ENCODE data around the gene ZNF664.

The ZNF664 gene

DNA sequence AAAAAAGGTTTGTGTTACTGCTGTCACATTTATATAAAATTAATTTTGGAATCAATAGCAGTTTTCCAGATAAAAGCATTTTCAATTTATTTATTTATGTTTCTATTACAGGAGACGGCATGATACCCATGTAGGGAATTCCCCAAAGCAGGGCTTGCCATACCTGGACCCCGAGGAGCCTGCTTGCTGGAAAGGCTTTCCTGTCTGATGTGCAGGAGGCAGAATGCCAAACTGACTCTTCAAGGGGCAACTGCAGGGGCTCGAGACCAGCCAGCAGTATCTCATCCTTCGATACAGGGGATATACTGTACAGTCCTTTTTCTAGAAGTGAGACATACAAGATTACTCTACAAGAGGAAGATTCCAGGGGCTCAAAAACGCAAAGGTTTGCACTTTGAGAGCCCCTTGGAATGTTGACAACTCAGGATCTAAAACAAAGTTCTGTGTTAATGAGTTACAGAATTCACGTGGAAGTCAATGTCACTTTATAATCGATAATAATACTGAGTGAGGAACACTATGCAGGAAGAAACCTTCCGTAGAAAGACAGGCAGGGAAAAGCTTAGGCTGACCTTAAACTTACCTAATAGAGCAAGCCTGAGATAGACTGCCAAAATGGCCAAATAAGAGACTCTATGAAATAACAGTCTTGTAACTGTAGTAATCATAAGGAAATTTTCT, 38.6 kb downstream of the ZNF664 start:
- no peak for DNase-seq

DNA sequence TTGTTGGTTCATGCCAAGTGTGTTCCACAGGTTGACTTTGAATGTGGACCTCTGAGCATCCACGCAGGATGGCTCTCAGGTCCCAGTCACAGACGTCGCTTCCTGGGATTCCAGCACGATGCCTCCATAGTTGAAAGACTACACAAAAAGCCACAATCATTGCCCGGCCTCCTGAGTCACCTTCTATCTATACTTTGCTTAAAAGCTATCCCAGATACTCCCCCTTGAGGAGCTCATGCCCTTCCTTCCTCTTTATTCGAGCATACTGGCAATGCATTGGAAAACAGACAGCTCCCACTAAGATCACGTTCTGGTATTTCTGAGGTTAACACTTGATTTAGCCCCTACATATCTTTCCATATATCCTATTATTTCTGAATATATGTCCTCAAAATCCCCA, 40.1 kb downstream of the ZNF664 start:
- DNase-seq = no peak

DNA sequence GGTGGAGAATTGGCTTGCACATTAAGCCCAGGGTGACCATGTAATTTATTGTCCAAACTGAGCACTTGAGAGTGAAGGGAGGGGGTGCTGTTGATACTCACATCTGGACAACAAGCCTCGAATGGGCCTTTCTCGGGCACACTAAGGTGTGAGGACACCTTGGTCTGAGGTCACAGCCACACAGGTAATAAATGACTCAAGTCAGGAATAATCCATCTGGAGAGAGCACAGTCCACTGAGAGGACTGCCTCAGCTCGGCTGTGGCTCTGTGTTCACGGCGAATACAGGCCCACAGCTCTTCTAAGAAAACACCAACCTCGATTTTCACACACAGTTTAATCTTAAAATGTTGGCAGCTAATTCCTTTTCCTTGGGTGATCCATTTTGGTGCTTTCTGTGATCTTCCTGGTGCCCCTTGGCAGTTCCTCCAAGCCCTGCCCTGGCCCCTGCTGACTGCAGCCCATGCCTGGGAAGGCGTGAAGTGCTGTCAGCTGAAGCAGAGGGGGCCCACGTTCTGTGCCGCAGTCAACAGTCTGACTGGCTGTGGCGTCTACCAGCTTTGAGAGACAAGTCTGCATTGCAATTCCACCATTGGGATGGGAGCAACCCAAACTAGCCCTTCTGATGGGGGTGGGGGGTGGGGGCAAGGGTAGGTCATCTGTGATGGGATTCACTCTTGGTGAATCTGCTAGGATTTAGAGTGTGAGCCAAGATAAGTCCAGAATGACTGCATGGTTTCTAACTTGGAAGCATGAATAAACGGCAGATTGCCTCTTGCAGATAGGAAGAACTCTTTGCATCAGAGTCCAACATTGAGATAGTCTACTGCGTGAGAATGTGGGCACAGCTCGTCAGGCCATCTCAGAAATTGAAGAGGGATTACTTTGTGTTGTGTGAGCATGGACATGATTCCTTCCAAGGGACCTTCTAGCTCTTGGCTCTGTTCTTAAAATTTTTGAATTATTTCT, 42.8 kb downstream of the ZNF664 start:
- DNase-seq = no peak

DNA sequence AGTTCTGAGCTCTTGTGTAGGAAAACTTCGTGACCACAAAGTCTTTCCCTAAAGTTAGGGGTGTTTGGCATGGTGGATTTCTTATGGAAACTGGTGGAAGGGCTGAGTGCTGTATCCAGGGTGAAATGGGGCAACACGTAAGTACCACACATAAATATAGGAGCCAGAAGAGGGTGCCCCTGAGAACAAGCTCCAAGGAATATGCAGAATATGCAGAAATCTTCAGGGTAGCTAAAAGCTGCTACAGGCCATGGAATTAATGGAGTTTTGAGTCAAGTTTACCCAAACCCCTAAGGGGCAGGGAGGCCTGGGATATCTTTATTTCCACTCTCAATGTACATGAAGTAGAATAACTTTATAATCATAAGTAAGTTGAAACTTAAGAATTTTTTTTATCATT, 44.0 kb downstream of the ZNF664 start:
- no peak for DNase-seq

DNA sequence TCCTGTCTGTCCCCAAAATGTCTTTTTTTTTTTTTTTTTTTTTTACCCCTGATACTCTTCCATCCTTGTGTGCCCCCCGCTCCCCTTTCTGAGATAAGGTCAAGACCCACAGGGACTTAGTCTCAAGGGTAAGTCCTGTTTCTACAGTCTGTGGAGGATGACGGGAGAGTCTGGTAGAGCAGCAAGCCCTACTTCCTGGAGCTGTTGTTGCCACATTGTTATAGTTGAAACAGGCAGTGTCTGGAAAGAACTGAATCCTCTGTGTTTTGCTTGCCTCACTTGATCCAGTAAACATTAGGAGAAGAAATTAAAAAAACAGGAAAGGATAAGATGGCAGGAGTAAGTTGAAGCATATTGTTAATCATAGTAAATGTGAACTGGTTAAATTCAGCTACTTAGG, 45.5 kb downstream of the ZNF664 start:
- no peak for DNase-seq

DNA sequence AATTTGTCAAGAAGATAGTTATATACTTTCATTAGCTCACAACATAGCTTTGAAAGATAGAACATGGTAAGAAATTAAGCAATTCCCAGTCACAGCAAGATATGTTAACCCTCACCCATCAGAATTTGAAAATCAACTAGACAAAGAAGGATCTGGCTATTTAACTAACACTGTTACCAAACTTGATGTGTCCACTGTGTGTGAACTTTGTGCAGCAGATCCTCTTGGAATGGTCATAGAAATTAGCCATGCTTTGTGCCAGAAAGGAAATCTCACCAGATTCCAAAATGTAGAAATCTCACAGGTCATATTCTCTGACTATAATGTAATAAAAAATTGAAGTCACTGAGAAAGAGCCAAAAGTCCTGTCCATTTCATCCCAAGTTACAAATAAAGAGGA, 46.1 kb downstream of the ZNF664 start:
- DNase-seq = no peak

DNA sequence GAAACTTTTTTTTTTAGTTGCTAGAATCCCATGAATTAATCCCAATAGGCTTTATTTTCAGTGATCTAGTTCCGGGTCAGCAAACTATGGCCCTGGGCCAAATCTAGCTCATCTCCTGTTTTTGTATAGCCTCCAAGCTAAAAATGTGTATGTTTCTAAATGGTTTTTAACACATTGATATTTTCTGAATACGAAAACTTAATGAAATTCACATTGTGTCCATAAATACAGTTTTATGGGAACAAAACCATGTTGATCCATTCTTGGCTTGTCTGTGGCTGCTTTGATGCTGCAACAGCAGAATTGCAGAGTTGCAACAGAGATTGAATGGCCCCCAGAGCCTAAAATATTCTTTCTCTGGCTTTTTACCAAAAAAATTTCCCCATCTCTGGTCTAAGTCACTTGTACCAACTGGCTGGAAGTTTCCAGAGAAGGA, 47.5 kb downstream of the ZNF664 start:
- DNase-seq = no peak

DNA sequence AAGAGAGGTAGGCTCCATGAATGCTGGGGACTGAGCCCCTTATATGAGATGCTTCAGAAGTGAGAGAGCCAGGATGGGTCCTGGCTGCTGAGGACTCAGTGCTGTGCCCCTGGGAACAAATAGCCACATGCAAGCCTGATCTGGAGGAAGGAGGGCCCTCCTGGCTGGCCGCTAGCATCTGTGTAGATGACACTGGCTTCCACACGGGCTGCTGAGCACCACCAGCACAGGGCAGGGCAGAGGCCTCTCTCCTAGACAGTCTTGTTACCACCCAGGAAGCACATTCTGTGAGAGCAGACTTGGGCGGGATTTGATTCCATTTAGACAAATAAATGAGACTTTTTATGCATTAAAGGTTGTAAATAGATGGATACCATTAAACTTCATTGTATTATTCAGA, 48.0 kb downstream of the ZNF664 start:
- peak; percentile 28 for DNase-seq

DNA sequence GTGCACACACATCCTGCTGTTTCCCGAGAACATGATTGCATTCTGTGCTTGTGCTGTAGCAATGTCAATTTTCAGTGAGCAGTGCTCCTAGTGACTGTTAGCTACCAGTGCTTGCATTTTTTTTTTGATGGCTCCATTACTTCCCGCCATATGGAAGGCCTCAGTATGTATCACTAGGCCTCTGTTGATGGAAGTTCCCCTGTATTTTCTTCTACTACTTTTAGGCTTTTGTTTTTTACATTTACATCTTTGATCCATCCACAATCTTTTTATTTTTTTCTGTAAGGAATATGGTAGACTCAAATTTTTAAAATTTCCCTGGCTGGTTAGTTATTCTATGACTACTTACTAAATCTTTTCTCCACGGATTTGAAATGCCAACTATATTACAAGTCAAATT, 49.1 kb downstream of the ZNF664 start:
- DNase-seq = no peak

DNA sequence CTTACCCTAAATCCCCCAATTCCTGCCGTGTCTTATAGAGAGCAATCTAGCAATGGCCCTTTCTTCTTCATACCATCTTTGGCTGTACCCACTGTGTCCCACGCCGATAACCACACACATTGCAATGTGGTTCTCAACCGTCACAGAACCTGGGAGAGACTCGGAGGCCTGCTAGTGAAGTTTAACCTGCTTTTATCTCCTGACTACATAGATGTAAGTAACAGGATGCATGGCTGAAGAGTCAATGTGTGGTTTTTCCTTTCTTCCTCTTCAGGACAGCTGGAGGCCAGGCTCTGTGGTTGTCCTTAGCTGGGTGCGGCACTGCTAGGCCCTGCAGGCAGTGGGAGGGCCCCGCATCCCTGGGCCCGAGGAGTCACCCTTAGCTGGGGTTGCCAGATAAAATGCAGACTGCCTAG, 51.3 kb downstream of the ZNF664 start:
- DNase-seq = no peak

DNA sequence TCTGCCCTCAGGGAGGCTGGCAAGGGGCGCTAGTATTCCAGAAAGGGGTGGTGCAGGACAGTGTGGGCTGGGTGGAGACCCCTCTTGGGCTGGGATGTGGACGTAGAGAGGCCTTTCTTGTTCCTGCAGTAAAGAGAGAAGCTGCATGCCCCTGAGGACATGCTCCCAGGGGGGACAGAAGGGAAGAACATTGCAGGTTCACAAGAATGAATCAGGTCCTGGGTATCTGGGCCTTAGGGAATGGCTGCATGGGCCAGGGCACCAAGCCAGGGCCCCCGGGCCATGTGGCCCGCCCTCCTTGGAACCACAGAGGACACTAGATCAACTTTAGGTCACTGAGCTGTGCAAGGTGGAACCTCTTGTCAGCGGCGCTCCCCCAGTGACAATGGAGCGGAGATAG, 51.8 kb downstream of the ZNF664 start:
- no peak for DNase-seq

DNA sequence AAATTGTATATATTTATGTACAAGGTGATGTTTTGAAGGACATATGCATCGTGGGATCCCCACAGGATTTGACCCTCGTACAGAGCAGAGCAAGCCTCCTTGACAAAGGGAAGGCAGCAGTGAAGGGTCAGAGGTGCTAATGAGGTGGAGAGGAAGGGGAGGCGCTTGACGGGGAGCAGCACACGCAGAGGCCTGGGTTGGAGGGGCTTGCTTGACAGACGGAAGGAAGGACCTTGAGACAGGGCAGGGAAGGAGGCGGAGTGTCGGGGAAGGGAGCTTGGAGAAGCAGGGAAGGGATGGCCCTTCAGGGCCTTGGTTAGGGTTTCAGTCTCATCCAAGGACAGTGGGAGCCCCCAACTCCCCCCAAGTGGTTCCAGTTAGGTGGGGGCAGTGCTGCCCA, 52.6 kb downstream of the ZNF664 start:
- DNase-seq = no peak

DNA sequence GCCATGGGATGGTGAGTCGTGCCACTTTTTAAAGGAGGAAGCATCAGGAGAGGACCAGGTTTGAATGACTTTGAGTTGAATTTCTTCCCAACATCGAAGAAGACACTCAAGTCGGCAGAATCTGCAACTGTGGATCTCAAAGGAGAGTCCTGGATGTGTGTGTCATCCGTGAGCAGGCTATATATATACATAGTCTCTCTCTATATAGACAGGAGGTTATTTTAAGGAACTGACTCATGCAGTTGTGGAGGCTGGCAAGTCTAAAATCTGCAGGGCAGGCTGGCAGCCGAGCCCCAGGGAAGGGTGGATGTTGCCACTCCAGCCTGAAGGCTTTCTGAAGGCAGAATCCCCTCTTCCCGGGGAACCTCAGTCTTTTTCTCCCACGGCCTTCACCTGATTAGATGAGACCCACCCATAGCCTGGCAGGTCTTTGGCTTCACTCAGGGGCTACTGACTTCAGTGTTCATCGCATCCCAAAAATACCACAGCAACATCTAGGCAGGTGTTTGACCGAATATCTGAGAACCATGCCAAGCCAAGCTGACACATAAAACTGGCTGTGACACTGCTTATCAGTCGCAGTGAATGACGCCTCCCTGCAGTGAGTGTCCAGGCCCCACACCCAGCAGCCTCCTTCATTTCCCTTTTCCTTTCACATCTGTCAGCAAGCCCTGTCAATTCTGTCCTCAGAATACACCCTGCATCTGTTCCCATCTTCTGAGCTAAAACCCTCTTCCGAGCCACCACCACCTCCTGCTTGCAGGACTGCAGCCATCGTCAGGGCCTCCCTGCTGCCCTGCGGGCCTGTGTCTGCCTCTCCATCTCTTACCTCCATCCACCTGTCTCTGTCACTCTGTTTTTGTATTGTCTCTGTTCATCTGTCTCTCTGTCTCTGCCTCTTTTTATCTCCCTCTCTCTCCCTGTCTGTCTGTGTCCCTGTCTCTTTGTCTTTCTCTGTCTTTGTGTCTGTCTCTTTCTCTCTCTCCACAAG, 54.0 kb downstream of the ZNF664 start:
- no peak for DNase-seq

DNA sequence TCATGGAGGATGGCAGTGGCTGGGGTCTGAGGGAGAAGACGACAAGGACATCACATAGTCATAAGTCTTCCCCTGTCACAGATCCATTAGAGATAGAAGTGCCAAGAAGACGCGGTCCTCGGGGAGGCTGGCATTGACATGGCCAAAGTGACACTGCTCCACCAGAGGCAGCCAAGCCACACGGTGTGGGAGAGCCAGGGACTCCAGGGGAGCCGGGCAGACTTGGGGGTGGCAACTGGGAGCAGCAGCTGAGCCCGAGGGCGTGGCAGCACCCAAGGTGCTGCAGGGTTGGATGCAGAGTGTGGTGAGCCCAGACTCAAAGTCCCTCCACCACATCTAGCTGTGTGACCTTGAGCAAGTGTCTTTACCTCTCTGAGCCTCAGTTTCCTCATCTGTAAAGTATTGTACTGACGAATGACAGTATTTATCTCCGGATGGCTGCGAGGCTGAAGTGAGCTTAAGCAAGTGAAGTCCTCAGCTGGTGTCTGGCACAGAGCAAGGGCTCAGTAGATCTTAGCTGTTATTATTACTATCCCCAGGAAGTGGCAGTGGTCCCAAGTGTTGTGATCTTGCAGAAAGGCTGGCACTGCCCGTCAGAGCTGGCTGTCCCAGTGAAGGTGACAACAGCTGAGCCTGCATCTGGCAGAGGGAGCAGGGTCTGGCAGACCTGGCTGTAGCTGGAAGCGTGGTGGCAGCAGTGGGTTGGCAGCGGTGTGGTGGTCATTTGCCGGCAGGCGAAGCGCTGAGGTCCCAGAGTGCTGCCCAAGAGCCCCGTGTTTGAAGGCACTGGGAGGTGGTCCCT, 54.9 kb downstream of the ZNF664 start:
- no peak for DNase-seq

DNA sequence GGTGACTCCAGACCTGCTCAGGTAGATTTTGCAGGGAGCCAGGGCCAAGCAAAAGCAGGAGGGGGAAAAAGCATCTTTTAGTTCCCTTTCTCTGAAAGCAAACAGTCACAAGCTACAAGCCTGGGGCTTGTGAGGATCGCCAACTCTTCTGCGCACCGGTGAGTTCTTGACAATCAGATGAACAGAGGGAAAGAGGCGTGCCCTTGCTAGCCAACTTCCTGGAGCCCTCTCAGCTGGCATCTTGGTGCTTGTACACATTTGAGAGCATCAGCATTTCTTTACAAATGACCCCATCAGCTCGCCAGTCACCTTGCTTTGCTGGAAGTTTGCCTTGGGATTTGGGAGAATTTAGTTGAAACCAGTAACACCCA, 55.5 kb downstream of the ZNF664 start:
- no peak for DNase-seq

DNA sequence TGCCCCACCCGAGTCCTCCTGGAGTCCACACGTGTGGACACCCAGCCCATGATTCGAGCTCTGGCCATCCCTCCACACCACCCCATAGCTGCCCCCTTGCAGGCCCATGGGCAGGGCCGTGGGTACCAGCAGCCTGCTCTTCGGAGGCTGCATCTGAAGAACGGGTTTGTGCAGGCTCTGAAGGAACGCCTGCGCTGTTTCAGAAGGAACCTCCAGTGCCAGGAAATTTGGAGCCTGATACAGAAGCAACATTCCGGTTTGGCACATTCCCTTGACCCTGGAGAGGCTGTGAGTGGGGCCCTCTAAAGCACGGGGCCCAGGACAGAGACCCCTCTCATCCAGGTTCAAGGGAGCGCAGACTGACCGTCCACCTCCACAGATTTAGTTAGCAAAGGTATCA, 57.0 kb downstream of the ZNF664 start:
- no peak for DNase-seq

DNA sequence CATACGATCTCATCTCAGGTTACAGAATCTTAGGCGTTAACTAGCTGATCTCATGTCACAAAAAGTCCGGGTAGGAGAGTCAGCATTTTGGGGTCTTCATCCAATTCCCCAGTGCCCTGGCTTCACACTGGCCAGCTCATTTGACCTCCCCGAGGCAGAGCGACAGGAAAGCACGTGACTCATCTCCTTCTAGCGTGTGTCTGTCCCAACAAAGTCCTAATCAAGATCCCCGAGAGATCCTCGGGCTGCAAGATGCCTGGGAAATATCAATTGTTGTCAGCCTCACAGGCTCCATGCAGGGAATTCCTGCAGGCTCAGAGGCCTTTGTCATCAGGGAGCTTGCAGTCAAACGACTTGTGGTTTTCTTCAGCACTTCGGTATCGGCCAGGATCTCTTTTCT, 57.5 kb downstream of the ZNF664 start:
- no peak for DNase-seq

DNA sequence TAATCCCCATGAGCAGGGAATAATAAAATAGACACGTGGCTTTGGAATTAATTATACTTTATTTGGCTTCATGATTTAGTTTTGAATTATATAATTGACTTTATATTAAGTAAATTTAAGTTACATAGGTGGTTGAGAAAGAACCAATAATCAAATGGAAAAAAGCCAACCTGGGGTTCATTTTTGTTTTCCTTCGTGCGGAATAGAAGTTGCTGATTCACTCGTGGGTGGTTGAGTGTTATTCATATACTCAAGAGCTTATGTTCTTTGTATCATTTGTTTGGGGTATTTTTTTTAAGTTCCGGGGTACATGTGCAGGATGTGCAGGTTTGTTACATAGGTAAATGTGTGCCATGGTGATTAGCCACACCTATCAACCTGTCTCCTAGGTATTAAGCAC, 58.0 kb downstream of the ZNF664 start:
- no peak for DNase-seq

DNA sequence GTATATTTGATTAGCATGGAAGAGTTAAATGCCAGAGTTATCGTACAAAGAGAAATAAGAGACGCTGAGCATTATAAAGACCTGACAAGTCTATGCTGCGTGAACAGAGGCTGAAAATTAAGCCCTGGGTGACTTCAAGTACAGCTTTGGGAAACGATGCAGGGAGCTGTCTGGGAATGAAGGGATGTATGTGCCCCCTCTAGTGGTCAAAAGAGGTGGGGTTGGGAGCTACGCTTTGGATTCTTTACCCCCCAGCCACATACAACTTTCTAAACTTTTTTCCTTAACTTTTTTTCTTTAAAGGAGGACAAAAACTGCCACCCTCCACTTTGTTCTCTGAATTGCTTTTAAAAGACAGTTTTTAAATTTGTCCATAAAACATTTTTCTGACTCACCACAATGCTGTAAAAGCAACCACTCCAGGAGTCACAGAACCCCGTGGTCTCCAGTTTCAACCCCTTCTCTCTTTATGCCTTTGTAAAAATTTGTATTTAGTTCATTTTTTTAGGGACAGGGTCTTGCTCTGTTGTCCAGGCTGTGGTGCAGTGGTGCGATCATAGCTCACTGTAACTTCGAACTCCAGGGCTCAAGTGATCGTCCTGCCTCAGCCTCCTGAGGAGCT, 59.4 kb downstream of the ZNF664 start:
- DNase-seq = peak; percentile 88

DNA sequence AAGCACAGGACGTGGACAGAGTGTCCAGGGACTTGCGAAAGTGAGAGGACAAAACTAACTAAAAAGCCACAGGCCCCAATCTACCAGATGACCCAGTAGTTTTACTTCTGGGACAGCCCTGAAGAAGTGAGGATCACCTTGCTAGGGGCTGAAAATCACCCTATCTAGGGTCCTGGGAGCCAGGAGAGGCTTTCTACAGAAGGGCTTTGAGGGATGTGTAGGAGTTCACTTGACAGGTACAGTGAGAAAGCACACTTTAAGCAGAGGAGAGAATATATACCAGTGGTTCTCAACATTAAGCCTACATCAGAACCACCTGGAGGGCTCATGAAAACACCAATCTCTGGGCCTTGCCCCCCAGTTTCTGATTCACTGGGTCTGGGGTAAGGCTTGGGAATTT, 60.8 kb downstream of the ZNF664 start:
- DNase-seq = no peak

DNA sequence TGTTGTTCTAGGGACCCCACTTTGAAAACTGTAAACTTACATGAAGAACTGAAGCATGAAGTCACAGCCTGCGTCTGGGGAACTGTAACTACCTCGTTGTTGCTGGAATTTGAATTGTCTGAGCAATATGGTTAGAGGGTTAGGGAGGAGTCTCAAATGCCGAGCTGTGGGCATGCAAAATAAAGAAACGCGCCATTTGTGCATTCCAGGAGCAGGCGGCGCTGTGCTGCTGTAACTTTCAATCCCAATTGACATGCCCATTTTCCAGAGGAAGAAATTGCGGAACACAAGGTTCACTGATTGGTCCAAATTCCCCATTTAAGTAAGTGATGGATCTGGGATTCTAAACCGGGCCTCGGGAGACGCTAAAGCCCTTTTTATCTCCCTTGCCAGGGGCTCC, 61.3 kb downstream of the ZNF664 start:
- DNase-seq = no peak

DNA sequence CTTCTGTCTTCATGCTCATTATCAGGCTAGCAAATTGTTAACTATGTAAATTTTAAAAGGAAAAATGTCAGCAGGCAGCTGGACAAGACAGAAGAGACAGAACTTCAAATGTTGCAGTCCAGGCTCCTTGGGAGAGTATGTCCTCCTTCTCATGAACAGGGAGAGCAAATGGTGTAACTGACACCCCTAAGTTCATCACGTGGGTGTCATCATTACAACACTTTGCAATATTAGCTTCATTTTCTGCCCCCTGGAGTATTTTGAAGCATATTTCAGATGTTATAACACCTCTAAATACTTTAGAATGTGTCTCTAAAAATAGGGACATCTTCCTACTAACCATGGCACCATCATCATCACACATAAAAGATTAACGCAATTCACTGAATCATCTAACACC, 62.1 kb downstream of the ZNF664 start:
- DNase-seq = no peak
